ENCODE measurements around the gene PAPSS2. TPM values are rescaled to one million over a fixed set of nuclear protein-coding genes. Genes with fewer than 3 reads are reported as not detected.
"Not testable (repeated sequence)": the region's sequence is repeated elsewhere in the genome, so short reads cannot be mapped to it uniquely, and the experiment has no call there.

The PAPSS2 gene
- total RNA-seq, 1 experiment from 2014 or later: not detected

DNA sequence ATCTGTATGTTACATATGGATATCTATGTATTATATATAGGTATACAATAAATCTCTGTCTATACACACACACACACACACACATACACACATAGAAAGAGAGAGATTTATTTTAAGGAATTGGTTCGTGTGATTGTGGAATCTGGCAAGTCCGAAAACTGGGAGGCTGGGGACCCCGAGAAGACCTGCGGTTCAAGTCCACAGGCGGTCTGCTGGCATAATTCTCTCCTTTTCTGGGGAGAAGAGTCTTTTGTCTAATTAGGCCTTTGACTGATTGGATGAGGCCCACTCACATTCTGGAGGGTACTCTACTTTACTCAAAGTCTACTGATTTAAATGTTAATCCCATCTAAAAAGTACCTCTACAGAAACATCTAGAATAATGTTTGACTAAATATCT is 65.1 kb downstream of the PAPSS2 start:
- Histone ChIP-seq H3K9ac (ENCODE audit: low read length) (no peak overlapping the region), H3K27ac (ENCODE audit: low read length) (no peak overlapping the region), H3K27me3 (ENCODE audit: low read length) (no peaks in the 10 kb centered on the region), H2AFZ (ENCODE audit: low read length) (no peak overlapping the region), H3K36me3 (ENCODE audit: insufficient read depth, low read length) (no peaks in the 10 kb centered on the region), H3K4me3 (ENCODE audit: low read length) (no peak overlapping the region), H3K9me3 (ENCODE audit: low read length) (no peaks in the 10 kb centered on the region), H3K4me2 (ENCODE audit: low read depth, low read length, poor library complexity, severe bottlenecking) (no peak overlapping the region), H3K9me2 (replicated peaks; ENCODE audit: insufficient read depth, low read length) (no peaks in the 10 kb centered on the region), H3K4me1 (ENCODE audit: low read length) (no peaks in the 10 kb centered on the region), H3K79me2 (ENCODE audit: low read length) (no peaks in the 10 kb centered on the region), H4K20me1 (ENCODE audit: insufficient read depth, low read depth, low read length) (no peaks in the 10 kb centered on the region)
- DNase-seq: no peak

DNA sequence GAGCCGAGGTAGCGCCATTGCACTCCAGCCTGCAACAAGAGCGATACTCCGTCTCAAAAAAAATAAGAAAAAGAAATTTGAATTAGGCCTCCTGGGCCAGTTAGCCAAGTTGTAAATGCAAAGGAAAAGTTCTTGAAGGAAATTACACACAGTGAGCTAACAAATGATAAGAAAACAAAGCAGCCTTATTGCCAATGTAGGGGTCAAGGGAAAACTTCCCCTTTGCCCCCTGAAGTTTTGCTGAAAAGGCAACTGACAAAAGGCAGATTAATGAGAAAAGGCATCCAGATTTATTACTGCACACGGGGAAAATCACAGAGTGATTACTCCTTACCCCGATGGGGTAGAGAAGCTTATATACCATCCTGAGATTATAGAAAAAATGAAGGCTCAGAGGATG is 70.3 kb downstream of the PAPSS2 start:
- Histone ChIP-seq H3K36me3 (ENCODE audit: insufficient read depth, low read length) (no peaks in the 10 kb centered on the region), H3K9me2 (replicated peaks; ENCODE audit: insufficient read depth, low read length) (no peaks in the 10 kb centered on the region), H3K79me2 (ENCODE audit: low read length) (no peaks in the 10 kb centered on the region), H3K4me1 (ENCODE audit: low read length) (no peaks in the 10 kb centered on the region), H4K20me1 (ENCODE audit: insufficient read depth, low read depth, low read length) (no peaks in the 10 kb centered on the region), H3K4me3 (ENCODE audit: low read length) (no peak overlapping the region), H3K4me2 (ENCODE audit: low read depth, low read length, poor library complexity, severe bottlenecking) (no peak overlapping the region), H3K9ac (ENCODE audit: low read length) (no peak overlapping the region), H2AFZ (ENCODE audit: low read length) (no peak overlapping the region), H3K27ac (ENCODE audit: low read length) (no peak overlapping the region), H3K9me3 (ENCODE audit: low read length) (no peaks in the 10 kb centered on the region), H3K27me3 (ENCODE audit: low read length) (no peaks in the 10 kb centered on the region)
- no peak for DNase-seq

DNA sequence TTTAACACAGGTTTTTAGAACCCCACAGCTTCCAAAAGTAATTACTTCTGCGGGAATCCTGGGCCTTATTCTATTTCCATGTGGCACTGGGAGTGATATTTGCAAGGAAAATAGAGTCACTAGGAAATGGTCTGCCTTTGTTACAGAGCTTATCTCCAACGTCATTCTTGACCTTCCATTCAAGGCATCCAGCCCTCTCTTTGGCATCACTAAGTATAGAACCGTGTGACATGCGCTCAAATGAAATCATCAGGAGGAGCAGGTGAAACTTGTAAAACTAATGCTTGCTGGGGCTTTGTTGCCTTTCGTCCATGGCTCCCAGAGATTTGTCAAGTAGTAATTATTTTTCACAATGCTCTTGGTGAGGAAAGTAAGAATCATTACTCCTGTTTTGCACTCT is 73.4 kb downstream of the PAPSS2 start:
- Histone ChIP-seq H2AFZ (ENCODE audit: low read length) (no peak overlapping the region), H3K9me3 (ENCODE audit: low read length) (no peaks in the 10 kb centered on the region), H3K9ac (ENCODE audit: low read length) (no peak overlapping the region), H3K27ac (ENCODE audit: low read length) (no peak overlapping the region), H3K36me3 (ENCODE audit: insufficient read depth, low read length) (no peaks in the 10 kb centered on the region), H3K27me3 (ENCODE audit: low read length) (no peaks in the 10 kb centered on the region), H3K79me2 (ENCODE audit: low read length) (no peaks in the 10 kb centered on the region), H4K20me1 (ENCODE audit: insufficient read depth, low read depth, low read length) (no peaks in the 10 kb centered on the region), H3K9me2 (replicated peaks; ENCODE audit: insufficient read depth, low read length) (no peaks in the 10 kb centered on the region), H3K4me2 (ENCODE audit: low read depth, low read length, poor library complexity, severe bottlenecking) (no peak overlapping the region), H3K4me1 (ENCODE audit: low read length) (no peaks in the 10 kb centered on the region), H3K4me3 (ENCODE audit: low read length) (no peak overlapping the region)
- no peak for DNase-seq

DNA sequence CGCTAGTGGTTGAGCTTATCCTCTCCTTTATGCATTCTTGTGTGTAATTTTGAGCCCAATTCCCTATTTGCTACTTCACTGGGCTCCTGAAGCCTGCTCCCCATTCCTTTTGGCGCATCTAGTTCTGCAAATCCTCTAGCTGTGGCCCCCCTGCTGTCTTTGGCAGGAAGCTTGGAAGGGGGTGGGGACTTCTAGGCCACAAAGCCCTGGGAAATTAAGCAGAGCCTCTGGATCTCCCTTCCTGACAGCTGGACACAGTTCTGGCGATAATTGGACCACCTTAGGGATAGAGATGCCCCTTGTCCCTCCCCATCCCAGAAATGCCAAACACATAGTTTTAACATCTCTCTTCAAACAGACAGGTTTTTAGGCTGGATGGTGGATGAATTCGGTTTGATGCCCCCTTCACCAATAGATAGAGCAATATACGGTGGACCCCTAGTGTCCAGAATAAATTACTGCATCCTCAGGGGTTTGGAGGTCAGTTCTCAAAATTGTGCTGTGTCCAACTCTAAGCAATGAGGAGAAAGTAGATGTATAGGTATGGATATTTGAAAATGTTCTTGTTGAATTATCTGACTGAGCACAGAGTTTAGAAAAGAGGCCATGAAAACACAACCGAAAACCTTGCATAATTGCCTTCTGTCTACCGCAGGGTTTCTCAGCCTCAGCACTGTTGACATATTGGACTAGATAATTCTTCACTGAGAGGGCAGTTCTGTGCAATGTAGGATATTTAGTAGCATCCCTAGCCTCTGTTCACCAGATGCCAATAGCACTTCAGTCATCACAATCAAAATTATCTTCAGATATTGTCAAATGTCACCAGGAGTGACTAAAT is 75.5 kb downstream of the PAPSS2 start:
- Histone ChIP-seq H4K20me1 (ENCODE audit: insufficient read depth, low read depth, low read length) (no peaks in the 10 kb centered on the region), H2AFZ (ENCODE audit: low read length) (no peak overlapping the region), H3K36me3 (ENCODE audit: insufficient read depth, low read length) (no peaks in the 10 kb centered on the region), H3K27ac (ENCODE audit: low read length) (no peak overlapping the region), H3K79me2 (ENCODE audit: low read length) (no peaks in the 10 kb centered on the region), H3K9ac (ENCODE audit: low read length) (no peak overlapping the region), H3K9me2 (replicated peaks; ENCODE audit: insufficient read depth, low read length) (no peaks in the 10 kb centered on the region), H3K27me3 (ENCODE audit: low read length) (no peaks in the 10 kb centered on the region), H3K9me3 (ENCODE audit: low read length) (no peaks in the 10 kb centered on the region), H3K4me2 (ENCODE audit: low read depth, low read length, poor library complexity, severe bottlenecking) (no peak overlapping the region), H3K4me3 (ENCODE audit: low read length) (no peak overlapping the region), H3K4me1 (ENCODE audit: low read length) (no peaks in the 10 kb centered on the region)
- peak; percentile 60 for DNase-seq

DNA sequence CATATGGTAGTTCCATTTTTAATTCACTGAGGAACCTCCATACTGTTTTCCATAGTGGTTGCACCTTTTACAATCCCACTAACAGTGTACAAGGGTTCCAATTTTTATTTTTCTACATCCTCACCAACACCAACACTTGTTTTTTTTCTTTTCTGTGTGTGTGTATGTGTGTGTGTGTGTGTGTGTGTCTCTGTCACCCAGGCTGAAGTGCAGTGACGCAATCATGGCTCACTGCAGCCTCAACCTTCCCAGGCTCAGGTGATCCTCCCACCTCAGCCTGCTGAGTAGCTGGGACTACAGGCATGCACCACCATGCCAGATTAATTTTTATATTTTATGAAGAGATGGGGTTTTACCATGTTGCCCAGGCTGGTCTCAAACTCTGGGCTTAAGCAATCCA is 78.6 kb downstream of the PAPSS2 start:
- H3K9me2 ChIP-seq (replicated peaks; ENCODE audit: insufficient read depth, low read length); H4K20me1 ChIP-seq (ENCODE audit: insufficient read depth, low read depth, low read length); H3K9me3 ChIP-seq (ENCODE audit: low read length); H3K4me2 ChIP-seq (ENCODE audit: low read depth, low read length, poor library complexity, severe bottlenecking); H3K79me2 ChIP-seq (ENCODE audit: low read length); H2AFZ ChIP-seq (ENCODE audit: low read length); H3K36me3 ChIP-seq (ENCODE audit: insufficient read depth, low read length); DNase-seq; H3K27me3 ChIP-seq (ENCODE audit: low read length); H3K4me3 ChIP-seq (ENCODE audit: low read length); H3K4me1 ChIP-seq (ENCODE audit: low read length); H3K9ac ChIP-seq (ENCODE audit: low read length); H3K27ac ChIP-seq (ENCODE audit: low read length): not testable (repeated sequence)

DNA sequence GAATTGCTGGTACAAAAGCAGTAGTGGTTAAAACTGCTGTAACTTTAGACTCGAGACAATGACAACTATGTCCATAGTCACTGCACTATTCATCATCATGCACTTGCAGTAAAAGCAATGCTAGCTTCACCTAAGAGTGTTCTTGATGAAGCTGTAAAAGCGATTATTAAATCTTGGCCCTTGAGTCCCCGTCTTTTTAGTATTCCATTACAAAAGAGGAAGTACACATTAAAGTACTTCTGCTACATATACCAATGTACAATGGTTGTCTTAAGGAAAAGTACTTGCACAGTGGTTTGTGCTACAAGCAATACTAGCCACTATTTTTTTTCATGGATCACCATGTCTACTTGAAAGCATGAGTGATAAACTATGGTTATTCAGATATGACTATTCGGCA is 80.0 kb downstream of the PAPSS2 start:
- Histone ChIP-seq H4K20me1 (ENCODE audit: insufficient read depth, low read depth, low read length) (no peaks in the 10 kb centered on the region), H3K9me2 (replicated peaks; ENCODE audit: insufficient read depth, low read length) (no peaks in the 10 kb centered on the region), H3K79me2 (ENCODE audit: low read length) (no peaks in the 10 kb centered on the region), H3K27ac (ENCODE audit: low read length) (no peak overlapping the region), H3K27me3 (ENCODE audit: low read length) (no peaks in the 10 kb centered on the region), H3K36me3 (ENCODE audit: insufficient read depth, low read length) (no peaks in the 10 kb centered on the region), H3K4me2 (ENCODE audit: low read depth, low read length, poor library complexity, severe bottlenecking) (no peak overlapping the region), H3K9me3 (ENCODE audit: low read length) (no peaks in the 10 kb centered on the region), H2AFZ (ENCODE audit: low read length) (no peak overlapping the region), H3K4me1 (ENCODE audit: low read length) (no peaks in the 10 kb centered on the region), H3K9ac (ENCODE audit: low read length) (no peak overlapping the region), H3K4me3 (ENCODE audit: low read length) (no peak overlapping the region)
- DNase-seq: no peak

DNA sequence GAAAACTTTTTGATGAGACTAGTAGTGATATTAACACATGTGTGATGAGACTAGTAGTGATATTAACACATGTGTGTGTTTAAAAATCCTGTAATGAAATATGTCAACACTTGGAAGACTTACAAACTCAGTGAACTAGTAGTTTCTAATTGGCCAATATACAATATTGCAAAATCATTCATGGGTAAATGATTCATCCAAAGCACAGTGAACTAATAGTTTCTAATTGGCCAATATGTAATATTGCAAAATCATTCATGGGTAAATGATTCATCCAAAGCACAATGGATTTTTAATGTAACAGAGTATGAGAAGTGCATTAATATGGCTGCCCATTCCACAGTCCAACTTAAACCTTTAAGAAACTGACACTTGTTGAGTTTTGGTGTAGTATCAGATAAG is 80.6 kb downstream of the PAPSS2 start:
- no peak for DNase-seq
- Histone ChIP-seq H3K4me2 (ENCODE audit: low read depth, low read length, poor library complexity, severe bottlenecking) (no peak overlapping the region), H3K79me2 (ENCODE audit: low read length) (no peaks in the 10 kb centered on the region), H3K4me3 (ENCODE audit: low read length) (no peak overlapping the region), H3K27ac (ENCODE audit: low read length) (no peak overlapping the region), H3K4me1 (ENCODE audit: low read length) (no peaks in the 10 kb centered on the region), H3K36me3 (ENCODE audit: insufficient read depth, low read length) (no peaks in the 10 kb centered on the region), H3K9me2 (replicated peaks; ENCODE audit: insufficient read depth, low read length) (no peaks in the 10 kb centered on the region), H3K27me3 (ENCODE audit: low read length) (no peaks in the 10 kb centered on the region), H3K9ac (ENCODE audit: low read length) (no peak overlapping the region), H2AFZ (ENCODE audit: low read length) (no peak overlapping the region), H3K9me3 (ENCODE audit: low read length) (no peaks in the 10 kb centered on the region), H4K20me1 (ENCODE audit: insufficient read depth, low read depth, low read length) (no peaks in the 10 kb centered on the region)

DNA sequence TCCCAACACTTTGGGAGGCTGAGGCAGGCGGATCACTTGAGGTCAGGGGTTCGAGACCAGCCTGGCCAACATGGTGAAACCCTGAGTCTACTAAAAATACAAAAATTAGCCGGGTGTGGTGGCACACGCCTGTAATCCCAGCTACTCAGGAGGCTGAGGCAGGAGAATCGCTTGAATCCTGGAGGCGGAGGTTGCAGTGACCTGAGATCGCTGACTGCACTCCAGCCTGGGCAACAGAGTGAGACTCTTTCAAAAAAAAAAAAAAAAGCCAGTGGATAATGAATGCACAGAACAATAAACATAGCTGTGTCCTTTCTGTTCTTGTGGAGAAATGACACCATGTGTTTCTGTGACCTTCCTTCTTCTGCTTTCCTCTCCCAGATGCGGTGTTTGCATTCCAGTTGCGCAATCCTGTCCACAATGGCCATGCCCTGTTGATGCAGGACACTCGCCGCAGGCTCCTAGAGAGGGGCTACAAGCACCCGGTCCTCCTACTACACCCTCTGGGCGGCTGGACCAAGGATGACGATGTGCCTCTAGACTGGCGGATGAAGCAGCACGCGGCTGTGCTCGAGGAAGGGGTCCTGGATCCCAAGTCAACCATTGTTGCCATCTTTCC is 83.4 kb downstream of the PAPSS2 start:
- not testable (repeated sequence) for H3K79me2 ChIP-seq (ENCODE audit: low read length); H3K9me2 ChIP-seq (replicated peaks; ENCODE audit: insufficient read depth, low read length); DNase-seq; H2AFZ ChIP-seq (ENCODE audit: low read length); H3K4me3 ChIP-seq (ENCODE audit: low read length); H3K27ac ChIP-seq (ENCODE audit: low read length); H3K4me1 ChIP-seq (ENCODE audit: low read length); H3K4me2 ChIP-seq (ENCODE audit: low read depth, low read length, poor library complexity, severe bottlenecking); H3K9me3 ChIP-seq (ENCODE audit: low read length); H3K27me3 ChIP-seq (ENCODE audit: low read length); H3K9ac ChIP-seq (ENCODE audit: low read length); H4K20me1 ChIP-seq (ENCODE audit: insufficient read depth, low read depth, low read length); H3K36me3 ChIP-seq (ENCODE audit: insufficient read depth, low read length)
